GM18858 (cell line): ENCODE data around the gene RNF41.
"Not testable (repeated sequence)": the region's sequence is repeated elsewhere in the genome, so short reads cannot be mapped to it uniquely, and the experiment has no call there.

ENCODE experiments used
- ATAC-seq: cut with Tn5 transposase; IDR thresholded peaks from one replicate; pipeline ENCODE4 v1.9.1; 2021; ENCODE audit not compliant: unreplicated experiment

The RNF41 gene

DNA sequence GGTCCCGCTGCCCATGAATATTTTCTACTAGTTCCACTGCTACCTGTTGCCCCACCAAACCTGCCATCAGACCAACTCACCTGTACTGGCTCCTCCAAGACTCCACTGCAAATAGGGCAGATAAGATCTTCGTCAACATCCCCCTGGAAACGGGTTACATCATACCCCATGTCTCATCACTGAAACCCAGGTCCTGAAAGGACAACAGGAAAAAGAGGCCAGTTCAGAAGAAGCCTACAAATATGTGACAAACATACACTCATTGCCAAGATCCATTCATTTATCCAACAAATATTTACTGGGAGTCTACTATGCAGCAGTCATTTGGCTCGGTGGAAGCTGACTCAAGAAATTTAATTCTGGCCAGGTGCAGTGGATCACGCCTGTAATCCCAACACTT is 7.8 kb downstream of the RNF41 start:
- no peak for ATAC-seq

GRCh38 chr12:56212361-56212760 is 9.4 kb downstream of the RNF41 start:
- no peak for ATAC-seq

DNA sequence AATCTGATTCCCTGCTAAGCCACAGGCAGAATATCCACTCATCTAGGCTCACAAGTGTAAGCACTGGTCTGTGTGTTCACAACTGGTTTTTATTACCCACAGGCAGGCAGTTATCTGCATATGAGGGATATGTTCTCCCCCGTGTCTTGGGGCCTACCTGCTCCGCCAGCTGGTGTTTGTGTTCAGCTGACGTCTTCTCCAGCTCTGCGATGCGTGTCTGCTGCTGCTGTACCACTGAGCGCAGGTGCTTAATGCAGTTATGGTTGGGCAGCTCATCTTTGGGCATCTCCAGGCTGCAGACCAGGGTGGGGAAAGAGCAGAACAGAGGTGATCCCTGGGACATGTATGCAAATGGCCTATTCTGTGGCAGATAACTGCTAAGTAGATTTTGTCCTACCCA is 13.7 kb downstream of the RNF41 start:
- no peak for ATAC-seq

GRCh38 chr12:56206452-56207166 is 15.1 kb downstream of the RNF41 start:
- ATAC-seq: no peak

DNA sequence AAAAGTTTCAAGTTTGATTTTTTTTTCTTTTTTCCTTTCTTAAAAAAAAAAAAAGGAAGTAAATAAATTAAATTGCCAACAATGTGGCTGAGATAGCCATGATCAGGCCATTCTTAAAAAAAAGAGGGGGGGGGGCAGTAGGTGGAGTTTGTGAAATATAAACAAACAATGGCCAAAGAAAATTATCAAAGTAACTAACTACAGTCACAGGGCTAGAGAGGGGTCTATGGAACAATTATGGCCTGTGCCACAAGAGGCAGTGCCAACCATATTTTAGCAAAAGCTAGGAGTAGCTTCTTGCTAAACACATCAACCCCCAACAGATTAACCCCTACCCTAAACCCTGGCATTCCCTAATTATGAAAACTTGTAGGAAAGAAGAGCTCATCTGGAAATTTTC is 16.3 kb downstream of the RNF41 start:
- no peak for ATAC-seq

GRCh38 chr12:56204275-56204674 is 17.4 kb downstream of the RNF41 start:
- no peak for ATAC-seq

DNA sequence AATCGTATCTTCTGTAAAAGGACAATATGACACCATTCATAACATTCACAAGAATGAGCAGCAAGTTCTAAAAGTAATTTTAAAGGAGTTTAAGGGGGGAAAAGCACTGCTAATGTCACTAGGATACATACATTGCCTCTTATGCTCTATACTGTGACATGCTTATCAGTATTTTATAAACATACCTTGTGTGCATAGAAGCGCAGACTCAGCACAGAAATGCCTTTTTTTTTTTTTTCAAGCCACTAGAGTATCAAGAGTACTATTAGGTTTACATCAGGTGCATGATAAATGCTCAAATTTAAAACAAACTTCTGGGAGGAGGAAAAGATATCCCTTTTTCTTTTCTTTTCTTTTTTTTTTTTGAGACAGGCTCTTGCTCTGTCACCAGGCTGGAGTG is 18.9 kb downstream of the RNF41 start:
- ATAC-seq: no peak

GRCh38 chr12:56202366-56202765 is 19.4 kb downstream of the RNF41 start:
- ATAC-seq: no peak

GRCh38 chr12:56198836-56199235 is 22.9 kb downstream of the RNF41 start:
- no peak for ATAC-seq

GRCh38 chr12:56197921-56198635 is 23.6 kb downstream of the RNF41 start:
- no peak for ATAC-seq

DNA sequence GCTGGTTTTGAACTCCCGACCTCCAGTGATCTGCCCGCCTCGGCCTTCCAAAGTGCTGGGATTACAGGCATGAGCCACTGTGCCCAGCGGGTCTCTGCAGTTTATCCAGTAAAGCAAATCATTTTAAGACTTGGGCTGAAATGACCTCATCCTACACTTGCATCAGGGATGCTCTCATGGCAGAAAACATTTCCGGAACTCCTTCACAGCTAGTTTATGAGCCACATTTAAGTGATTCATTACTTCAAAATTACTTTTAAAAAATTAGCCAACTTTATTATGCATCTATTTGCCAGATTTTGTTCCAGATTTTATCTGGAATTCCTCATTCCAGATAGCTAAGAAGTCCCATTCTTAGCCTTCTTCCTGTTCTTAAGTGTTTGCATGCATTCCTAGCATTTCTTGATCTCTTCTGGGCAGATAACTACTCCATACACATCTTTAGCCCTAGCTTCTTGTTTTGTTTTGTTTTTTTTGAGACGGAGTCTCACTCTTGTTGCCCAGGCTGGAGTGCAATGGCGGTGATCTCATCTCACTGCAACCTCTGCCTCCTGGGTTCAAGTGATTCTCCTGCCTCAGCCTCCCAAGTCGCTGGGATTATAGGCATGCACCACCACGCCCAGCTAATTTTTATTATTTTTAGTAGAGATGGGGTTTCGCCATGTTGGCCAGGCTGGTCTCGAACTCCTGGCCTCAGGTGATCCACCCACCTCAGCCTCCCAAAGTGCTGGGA is 24.7 kb downstream of the RNF41 start:
- not testable (repeated sequence) for ATAC-seq

GRCh38 chr12:56193025-56193578 is 28.6 kb downstream of the RNF41 start:
- no peak for ATAC-seq

- no peak for ATAC-seq
Observed at GRCh38 chr12:56192582-56192981, 29.1 kb downstream of the RNF41 start.

- no peak for ATAC-seq
Observed at GRCh38 chr12:56190695-56191155, 31.0 kb downstream of the RNF41 start.

- no peak for ATAC-seq
Observed at GRCh38 chr12:56189918-56190694, 31.6 kb downstream of the RNF41 start.

DNA sequence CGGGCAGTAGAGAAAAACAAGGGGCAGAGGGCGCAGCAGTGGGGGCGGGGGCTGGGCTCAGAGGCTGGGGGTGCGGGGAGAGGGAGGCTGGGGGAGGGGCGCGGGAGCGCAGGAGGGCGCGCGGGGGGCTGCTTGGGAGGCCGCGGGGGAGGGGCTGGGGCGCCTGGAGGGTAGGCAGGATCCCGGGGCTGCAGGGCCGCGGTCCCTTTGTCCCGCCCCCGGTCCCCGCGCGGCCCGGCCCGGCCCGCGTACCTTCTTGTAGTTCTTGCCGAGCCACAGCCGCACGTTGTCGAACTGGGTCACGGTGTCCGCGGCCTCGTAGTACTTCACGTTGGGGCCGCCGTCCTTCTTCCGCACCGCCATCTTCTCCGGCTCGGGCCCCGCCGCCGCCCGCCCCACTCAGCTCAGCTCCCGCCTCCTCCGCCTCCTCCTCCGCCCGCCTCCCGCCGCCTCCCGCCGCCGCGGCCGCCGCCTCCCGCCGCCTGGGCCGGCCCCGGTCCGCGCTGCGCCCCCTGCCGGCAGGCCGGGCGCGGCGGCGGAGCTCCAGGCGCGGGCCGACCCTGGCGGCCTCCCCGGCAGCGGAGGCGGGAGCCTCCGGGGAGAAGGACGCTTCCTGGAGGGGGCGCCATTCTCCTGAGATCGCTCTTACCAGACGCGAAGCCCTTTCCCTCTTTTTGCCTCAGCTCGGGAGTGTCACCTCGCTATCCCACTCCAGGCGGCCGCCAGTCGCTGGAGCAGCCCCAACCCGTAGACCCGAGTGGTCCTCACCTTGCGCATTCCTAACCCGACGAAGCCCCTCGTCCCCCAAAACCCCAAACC is 32.4 kb downstream of the RNF41 start, which contains the start of gene SMARCC2:
Gene SMARCC2 (minus strand): TSS at position 385 of the 819 bp plus-strand sequence. CDS start 22 bp downstream, at position 363.
- no peak for ATAC-seq

DNA sequence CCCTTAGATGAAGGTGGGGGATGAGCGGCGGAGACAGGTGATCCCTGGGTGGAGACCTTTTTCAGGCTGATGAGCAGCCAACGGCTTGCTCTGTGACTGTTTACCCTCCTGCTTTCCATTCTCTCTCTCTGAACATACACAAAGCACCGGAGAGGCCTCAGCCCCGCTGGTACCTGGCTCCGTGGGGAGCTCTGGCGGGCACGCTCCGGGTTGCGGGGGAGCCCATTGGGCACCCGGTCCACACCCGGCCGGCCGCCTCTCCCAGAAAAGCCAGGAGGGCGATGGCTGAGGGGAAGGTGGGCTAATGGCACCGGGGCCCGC is 33.0 kb downstream of the RNF41 start:
- no peak for ATAC-seq

DNA sequence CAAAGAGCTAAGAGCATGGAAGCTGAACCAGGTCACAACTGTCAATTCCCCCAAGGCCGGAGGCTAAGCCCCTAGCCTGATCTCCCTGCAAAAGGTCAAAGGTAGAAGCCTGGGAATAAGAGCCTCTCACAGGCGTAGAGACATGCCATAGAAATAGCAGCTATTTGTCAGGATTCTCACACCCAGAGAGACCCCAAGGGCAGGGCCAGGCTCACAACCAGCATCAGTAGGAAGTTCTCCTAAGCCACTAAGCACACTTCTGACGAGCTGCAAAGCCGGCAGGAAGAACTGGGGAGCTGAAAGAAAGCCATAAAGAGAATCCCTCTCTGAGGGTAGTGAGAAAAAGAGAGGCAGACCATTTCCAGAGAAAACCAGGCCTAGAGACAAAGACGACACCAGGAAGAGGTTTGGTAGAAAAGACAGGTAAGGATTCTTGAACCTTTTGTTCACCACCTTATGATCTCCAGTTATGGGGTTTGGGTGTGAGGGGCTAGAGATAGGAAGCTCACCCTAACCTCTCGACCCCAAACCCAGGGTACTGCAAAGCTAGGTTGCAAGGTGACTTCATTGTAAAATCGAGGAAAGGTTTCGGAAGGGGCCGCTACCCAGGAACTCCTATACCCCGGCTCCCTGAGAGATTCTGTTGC is 33.5 kb downstream of the RNF41 start:
- no peak for ATAC-seq

- ATAC-seq: no peak
Observed at GRCh38 chr12:56186957-56187356, 34.8 kb downstream of the RNF41 start.
